HCT116 (cell line): Measurements from ENCODE around the gene RNF145. TPM values are rescaled to one million over a fixed set of nuclear protein-coding genes. Genes with fewer than 3 reads are reported as not detected.
A peak's percentile ranks its signal among the peaks of the same experiment; 100 is the strongest.

Experiments
- ATAC-seq: fragments of 200-7000 bp; cut with Tn5 transposase; 2 replicates; pipeline ENCODE4 v1.9.1; 2020; ENCODE audit warnings: mild to moderate bottlenecking, moderate library complexity
- BruUV-seq: library from RNA; stranded (reverse); fragments of 400-500 nt; replicated peaks from 2 replicates; lab custom pipeline; 2021; lab: Mats Ljungman, UMichigan
- CTCF ChIA-PET: fragments of 300-600 bp; sonication (Branson Sonifier 250); formaldehyde crosslinking; loops from one replicate; lab custom pipeline; 2021; ENCODE audit warnings: antibody characterized with exemption; lab: Charles Lee
- POLR2A ChIA-PET: fragments of 300-600, 350-600 bp; sonication (Branson Sonifier 250); formaldehyde crosslinking; loops from one replicate; lab custom pipeline; 2021; ENCODE audit warnings: antibody characterized with exemption; lab: Charles Lee
- RAD21 ChIA-PET, 2 experiments: fragments of 300-600 bp; sonication (Branson Sonifier 250); formaldehyde crosslinking; loops; one replicate each; lab custom pipeline; 2023; ENCODE audit warnings: low total read pairs in 2 of 2; ENCODE audit not compliant: uncharacterized antibody in 2 of 2, unreplicated experiment in 2 of 2, low non-redundant PET in 1 of 2; lab: Charles Lee
- DNase-seq: peaks from one replicate; pipeline ENCODE4 v3.0.0-alpha.2; 2010; ENCODE audit warnings: low read depth, low spot score
- H2AFZ ChIP-seq: fragments of 200-600 bp; shearing (Covaris generic), sonication (generic); 2 replicates; pipeline ENCODE4 v1.6.1; 2017; ENCODE audit warnings: low read depth, mixed run types, mixed read lengths, antibody characterized with exemption, low read length; ENCODE audit not compliant: poor library complexity, severe bottlenecking
- H3K27ac ChIP-seq: 2 replicates; pipeline ENCODE4 v1.5.1; 2012; ENCODE audit warnings: low read depth, low read length
- H3K27me3 ChIP-seq: fragments of 200-600 bp; sonication (generic); 2 replicates; pipeline ENCODE4 v1.6.1; 2016; ENCODE audit warnings: mixed run types, low read length, mixed read lengths; ENCODE audit not compliant: insufficient read depth
- H3K36me3 ChIP-seq, 2 experiments: fragments of 200-500 bp in 1 of 2; fragments of 200-600 bp in 1 of 2; sonication (Bioruptor generic) in 1 of 2; sonication (generic) in 1 of 2; 2 replicates each; pipeline versions ENCODE4 v1.5.1 to v1.6.1; 2014 to 2016; ENCODE audit warnings: low read length in 2 of 2, inconsistent platforms in 1 of 2, mixed read lengths in 1 of 2, mixed run types in 1 of 2; ENCODE audit not compliant: insufficient read depth in 2 of 2, control insufficient read depth in 1 of 2
- H3K4me1 ChIP-seq, 2 experiments: fragments of 200-600 bp in 1 of 2; sonication (generic) in 1 of 2; 2 replicates each; pipeline versions ENCODE4 v1.5.1 to v1.6.1; 2012 to 2017; ENCODE audit warnings: low read length in 2 of 2, inconsistent platforms in 1 of 2, mild to moderate bottlenecking in 1 of 2, mixed read lengths in 1 of 2, mixed run types in 1 of 2, moderate library complexity in 1 of 2; ENCODE audit not compliant: insufficient read depth in 2 of 2, control insufficient read depth in 1 of 2
- H3K4me2 ChIP-seq: fragments of 200-600 bp; sonication (generic); 2 replicates; pipeline ENCODE4 v1.6.1; 2017; ENCODE audit warnings: mixed run types, low read length, mixed read lengths
- H3K4me3 ChIP-seq, 2 experiments: fragments of 200-600 bp in 1 of 2; sonication (generic) in 1 of 2; replicated peaks in 1 of 2; 2 replicates each; pipeline ENCODE4 v1.5.1; 2011 to 2016; ENCODE audit warnings: low read length in 2 of 2, control low read depth in 1 of 2, low read depth in 1 of 2, mild to moderate bottlenecking in 1 of 2, mixed read lengths in 1 of 2, mixed run types in 1 of 2
- H3K79me2 ChIP-seq: fragments of 200-600 bp; sonication (generic); 2 replicates; pipeline ENCODE4 v1.6.1; 2017; ENCODE audit warnings: mild to moderate bottlenecking, mixed run types, low read length, moderate library complexity, mixed read lengths; ENCODE audit not compliant: insufficient read depth
- H3K9ac ChIP-seq: fragments of 200-600 bp; sonication (generic); 2 replicates; pipeline ENCODE4 v1.6.1; 2016; ENCODE audit warnings: low read length, mixed read lengths
- H3K9me2 ChIP-seq: fragments of 200-600 bp; sonication (generic), shearing (Covaris generic); 2 replicates; pipeline ENCODE4 v1.6.1; 2017; ENCODE audit warnings: mixed run types, mild to moderate bottlenecking, moderate library complexity; ENCODE audit not compliant: insufficient read depth
- H3K9me3 ChIP-seq, 2 experiments: fragments of 200-500 bp in 1 of 2; fragments of 200-600 bp in 1 of 2; sonication (Bioruptor generic) in 1 of 2; sonication (generic) in 1 of 2; 2 replicates each; pipeline ENCODE4 v1.6.1; 2014 to 2017; ENCODE audit warnings: low read length in 2 of 2, mixed read lengths in 2 of 2, inconsistent platforms in 1 of 2, low read depth in 1 of 2, mild to moderate bottlenecking in 1 of 2, mixed run types in 1 of 2, moderate library complexity in 1 of 2; ENCODE audit not compliant: control insufficient read depth in 1 of 2, insufficient read depth in 1 of 2
- H4K20me1 ChIP-seq: fragments of 200-600 bp; sonication (generic), shearing (Covaris generic); 2 replicates; pipeline ENCODE4 v1.6.1; 2017; ENCODE audit warnings: mixed run types, mild to moderate bottlenecking, moderate library complexity; ENCODE audit not compliant: insufficient read depth
- ATF3 ChIP-seq: IDR thresholded peaks from 2 replicates; pipeline ENCODE4 v1.6.1; 2012
- CBX3 ChIP-seq: IDR thresholded peaks from 2 replicates; pipeline ENCODE4 v1.6.1; 2012; ENCODE audit warnings: low read depth
- CEBPB ChIP-seq: IDR thresholded peaks from 2 replicates; pipeline ENCODE4 v1.6.1; 2012; ENCODE audit warnings: low read depth
- EGR1 ChIP-seq: IDR thresholded peaks from 2 replicates; pipeline ENCODE4 v1.6.1; 2012; ENCODE audit warnings: low read depth
- EZH2phosphoT487 ChIP-seq: fragments of 200-600 bp; IDR thresholded peaks from 2 replicates; pipeline ENCODE4 v1.6.1; 2018; ENCODE audit warnings: antibody characterized with exemption, borderline replicate concordance
- POLR2A ChIP-seq: IDR thresholded peaks from 2 replicates; pipeline ENCODE4 v1.7.0; 2011; ENCODE audit warnings: borderline replicate concordance; ENCODE audit not compliant: insufficient read depth, insufficient read length; ENCODE audit errors: extremely low read depth
- POLR2AphosphoS5 ChIP-seq: IDR thresholded peaks from 2 replicates; pipeline ENCODE4 v1.6.1; 2011; ENCODE audit warnings: mild to moderate bottlenecking, low read depth, low read length, moderate library complexity
- SIN3A ChIP-seq: IDR thresholded peaks from 2 replicates; pipeline ENCODE4 v1.6.1; 2012; ENCODE audit warnings: low read depth
- SRF ChIP-seq: IDR thresholded peaks from 2 replicates; pipeline ENCODE4 v1.6.1; 2012; ENCODE audit warnings: low read depth
- TCF7L2 ChIP-seq: IDR thresholded peaks from 2 replicates; pipeline ENCODE4 v1.7.0; 2011; ENCODE audit warnings: borderline replicate concordance, inconsistent platforms; ENCODE audit not compliant: insufficient read depth, insufficient read length; ENCODE audit errors: extremely low read depth
- ZFX ChIP-seq: fragments of 450-650 bp; IDR thresholded peaks from 2 replicates; pipeline ENCODE4 v1.6.1; 2017
- ZNF274 ChIP-seq: fragments of 200-500 bp; sonication (Bioruptor generic); IDR thresholded peaks from 2 replicates; pipeline ENCODE4 v1.6.1; 2014; ENCODE audit warnings: mild to moderate bottlenecking, low read depth, low read length, inconsistent platforms
- intact Hi-C: fragments of 100-400 bp; cut with micrococcal nuclease; formaldehyde crosslinking; loops from 2 replicates; pipeline ENCODE4 v1.10.0; 2022
- total RNA-seq: library from RNA; stranded (reverse); gene quantifications from one replicate; pipeline ENCODE4 v1.2.1, GENCODE V29; 2021; ENCODE audit not compliant: unreplicated experiment
- TF ChIP-seq, protein P1 (sequence below): IDR thresholded peaks from 2 replicates; pipeline ENCODE4 v1.6.1; 2012

Gene RNF145
- total RNA-seq, 1 experiment from 2014 or later, result 60.6 TPM

GRCh38 chr5:159166416-159166815 is 42.9 kb downstream of the RNF145 start:
- RAD21 ChIA-PET, result no interaction called here

GRCh38 chr5:159163701-159164046 is 45.7 kb downstream of the RNF145 start:
- Histone ChIP-seq H3K27me3 (no peaks in the 10 kb centered on the region), H4K20me1 (peaks cover 5% of the 10 kb centered on the region), H3K79me2 (no peaks in the 10 kb centered on the region; the same call in 1 of the 2 replicates), H3K4me2 (peak overlapping the region; percentile 29; the same call in 1 of the 2 replicates), H3K9me3 (no peaks in the 10 kb centered on the region), H3K9me2 (no peaks in the 10 kb centered on the region), H3K36me3 (peaks cover 0 to 17% of the 10 kb centered on the region in 2 experiments; a peak in 2 of 4 replicates), H3K4me1 (peaks cover 0 to 13% of the 10 kb centered on the region in 2 experiments; a peak in 2 of 4 replicates), H3K4me3 (no peak overlapping the region), H2AFZ (no peak overlapping the region), H3K9ac (no peak overlapping the region; the same call in 1 of the 2 replicates), H3K27ac (no peak overlapping the region)
- ATAC-seq (peak; percentile 38; the same call in 1 of the 2 replicates), DNase-seq (no peak)
- intact Hi-C loops, result loop anchor here (5.0 kb wide), 1 partner anchor 114 kb away; no protein-coding TSS in a partner anchor
- no TSS peak for BruUV-seq
- RAD21 ChIA-PET, result no interaction called here
- POLR2A ChIA-PET, result no interaction called here
- CTCF ChIA-PET, result no interaction called here
- TF ChIP-seq EZH2phosphoT487 (no peak), SIN3A (no peak), POLR2A (no peak), SRF (no peak)

More at GRCh38 chr5:159166416-159166815, 42.9 kb downstream of the RNF145 start:
- ATAC-seq, result no peak
- ChIA-PET POLR2A (no interaction called here), CTCF (no interaction called here)
- Histone ChIP-seq H3K4me1 (peaks cover 0 to 13% of the 10 kb centered on the region in 2 experiments; a peak in 2 of 4 replicates), H3K79me2 (peaks cover 5% of the 10 kb centered on the region; the same call in 1 of the 2 replicates), H2AFZ (no peak overlapping the region), H3K4me2 (no peak overlapping the region), H4K20me1 (peaks cover 5% of the 10 kb centered on the region), H3K9me2 (no peaks in the 10 kb centered on the region), H3K9me3 (no peaks in the 10 kb centered on the region), H3K36me3 (peaks cover 0 to 6% of the 10 kb centered on the region in 2 experiments; a peak in 2 of 4 replicates), H3K9ac (no peak overlapping the region), H3K4me3 (no peak overlapping the region), H3K27ac (no peak overlapping the region), H3K27me3 (no peaks in the 10 kb centered on the region)
- DNase-seq, result no peak
- intact Hi-C loops, result no loop called here
- no peak for TF ChIP-seq POLR2A
- TF ChIP-seq ATF3, result no peak
- TF ChIP-seq, protein P1, sequence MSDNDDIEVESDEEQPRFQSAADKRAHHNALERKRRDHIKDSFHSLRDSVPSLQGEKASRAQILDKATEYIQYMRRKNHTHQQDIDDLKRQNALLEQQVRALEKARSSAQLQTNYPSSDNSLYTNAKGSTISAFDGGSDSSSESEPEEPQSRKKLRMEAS, result no peak
- TF ChIP-seq SRF, result no peak
- no peak for TF ChIP-seq CEBPB
- TF ChIP-seq EGR1, result no peak
- no peak for TF ChIP-seq POLR2AphosphoS5
- TF ChIP-seq TCF7L2, result no peak
- no peak for TF ChIP-seq ZFX
- TF ChIP-seq CBX3, result no peak
- no peak for TF ChIP-seq EZH2phosphoT487
- TF ChIP-seq ZNF274, result no peak
- no TSS peak for BruUV-seq
